Lower lobe of right lung (tissue), 2 donors: Measurements from ENCODE around the gene BAZ1B. TPM values are rescaled to one million over a fixed set of nuclear protein-coding genes. Genes with fewer than 3 reads are reported as not detected.

ENCODE experiments used
- ATAC-seq, 2 donors: fragments of 200-7000 bp; cut with Tn5 transposase; one replicate each; pipeline ENCODE4 v1.9.1; 2020 to 2022; ENCODE audit warnings: mild to moderate bottlenecking in 2 of 2, moderate library complexity in 2 of 2
- DNase-seq: peaks from one replicate; pipeline ENCODE4 v3.0.0-alpha.2; 2020
- H3K27ac ChIP-seq: fragments of 200-600 bp; one replicate; pipeline ENCODE4 v1.8.0; 2022
- H3K27me3 ChIP-seq: fragments of 200-600 bp; one replicate; pipeline ENCODE4 v1.8.0; 2022; ENCODE audit warnings: low read depth
- H3K36me3 ChIP-seq: fragments of 200-600 bp; one replicate; pipeline ENCODE4 v1.8.0; 2022; ENCODE audit warnings: mild to moderate bottlenecking
- H3K4me1 ChIP-seq: fragments of 200-600 bp; one replicate; pipeline ENCODE4 v1.8.0; 2022
- H3K4me3 ChIP-seq: fragments of 200-600 bp; one replicate; pipeline ENCODE4 v1.8.0; 2022; ENCODE audit warnings: mild to moderate bottlenecking
- H3K9me3 ChIP-seq: fragments of 200-600 bp; one replicate; pipeline ENCODE4 v1.8.0; 2022
- intact Hi-C: fragments of 100-400 bp; cut with DNase I; formaldehyde crosslinking; loops from one replicate; pipeline ENCODE4 v1.11.0; 2022
- total RNA-seq: library from RNA; stranded (reverse); fragmentation: NEBNext Ultra II Directional; extraction: Animal tissue kit (Norgen Biotek cat#: 25700); gene quantifications from one replicate; pipeline ENCODE4 v1.2.1, GENCODE V29; 2021
- TF ChIP-seq, protein P1 (sequence below): fragments of 200-600 bp; IDR thresholded peaks from one replicate; pipeline ENCODE4 v1.8.0; 2022; ENCODE audit warnings: antibody characterized with exemption, mild to moderate bottlenecking
- donor health status: DM: no; HTN: yes; CAD: no; lungs with severe emphysema.

BAZ1B gene
- total RNA-seq, 1 donor from 2014 or later = 56.0 TPM

- Histone ChIP-seq H3K9me3 (no peaks in the 10 kb centered on the region), H3K27me3 (no peaks in the 10 kb centered on the region), H3K4me1 (peaks cover 38% of the 10 kb centered on the region), H3K36me3 (peaks cover 100% of the 10 kb centered on the region), H3K27ac (no peak overlapping the region), H3K4me3 (no peak overlapping the region)
- TF ChIP-seq, protein P1, sequence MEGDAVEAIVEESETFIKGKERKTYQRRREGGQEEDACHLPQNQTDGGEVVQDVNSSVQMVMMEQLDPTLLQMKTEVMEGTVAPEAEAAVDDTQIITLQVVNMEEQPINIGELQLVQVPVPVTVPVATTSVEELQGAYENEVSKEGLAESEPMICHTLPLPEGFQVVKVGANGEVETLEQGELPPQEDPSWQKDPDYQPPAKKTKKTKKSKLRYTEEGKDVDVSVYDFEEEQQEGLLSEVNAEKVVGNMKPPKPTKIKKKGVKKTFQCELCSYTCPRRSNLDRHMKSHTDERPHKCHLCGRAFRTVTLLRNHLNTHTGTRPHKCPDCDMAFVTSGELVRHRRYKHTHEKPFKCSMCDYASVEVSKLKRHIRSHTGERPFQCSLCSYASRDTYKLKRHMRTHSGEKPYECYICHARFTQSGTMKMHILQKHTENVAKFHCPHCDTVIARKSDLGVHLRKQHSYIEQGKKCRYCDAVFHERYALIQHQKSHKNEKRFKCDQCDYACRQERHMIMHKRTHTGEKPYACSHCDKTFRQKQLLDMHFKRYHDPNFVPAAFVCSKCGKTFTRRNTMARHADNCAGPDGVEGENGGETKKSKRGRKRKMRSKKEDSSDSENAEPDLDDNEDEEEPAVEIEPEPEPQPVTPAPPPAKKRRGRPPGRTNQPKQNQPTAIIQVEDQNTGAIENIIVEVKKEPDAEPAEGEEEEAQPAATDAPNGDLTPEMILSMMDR = no peak
- intact Hi-C loops = no loop called here
- no peak for DNase-seq
- no peak for ATAC-seq
These were observed 78.4 kb downstream of the BAZ1B start for GRCh38 chr7:73443548-73444255.

DNA sequence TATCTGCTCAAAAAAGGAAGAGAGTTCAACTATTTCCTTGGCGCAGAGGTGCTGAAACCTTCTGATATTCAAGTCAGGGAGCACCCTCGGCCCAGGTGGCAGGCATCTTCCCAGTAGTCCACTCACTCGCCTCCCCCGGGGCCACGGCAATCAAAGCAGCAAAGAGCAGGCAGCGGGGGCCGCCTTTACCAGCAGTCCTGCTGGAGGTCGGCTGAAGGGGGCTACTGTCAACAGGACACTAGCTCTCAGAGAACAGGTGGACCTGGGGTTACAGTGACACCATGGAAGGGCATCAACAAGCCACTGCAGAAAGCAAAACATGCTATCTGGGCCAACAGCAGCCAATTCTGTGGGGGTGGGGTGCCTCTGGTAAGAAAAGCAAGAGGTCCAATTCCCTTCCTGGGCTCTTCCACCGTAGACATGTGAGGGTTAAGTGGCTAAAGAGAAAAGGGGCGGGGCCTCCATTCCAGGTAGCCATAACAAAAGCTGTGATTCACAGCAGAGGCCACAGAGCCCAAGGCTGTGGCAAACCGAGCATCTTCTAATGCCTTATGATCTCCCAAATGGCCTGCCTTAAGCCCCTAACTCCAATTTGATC lies 79.1 kb downstream of the BAZ1B start:
- intact Hi-C loops = no loop called here
- H3K36me3 ChIP-seq = peaks cover 93% of the 10 kb centered on the region
- no peaks in the 10 kb centered on the region for H3K9me3 ChIP-seq
- H3K4me1 ChIP-seq = peaks cover 32% of the 10 kb centered on the region
- H3K27me3 ChIP-seq = no peaks in the 10 kb centered on the region
- TF ChIP-seq, protein P1 = no peak
- no peak overlapping the region for H3K4me3 ChIP-seq
- peak; percentile 2 to 50 for ATAC-seq
- peak overlapping the region; percentile 18 for H3K27ac ChIP-seq
- no peak for DNase-seq

GRCh38 chr7:73442222-73442902 lies 79.7 kb downstream of the BAZ1B start:
- TF ChIP-seq, protein P1 = no peak
- no peaks in the 10 kb centered on the region for H3K27me3 ChIP-seq
- H3K27ac ChIP-seq = no peak overlapping the region
- no peak overlapping the region for H3K4me3 ChIP-seq
- H3K36me3 ChIP-seq = peaks cover 87% of the 10 kb centered on the region
- intact Hi-C loops = no loop called here
- H3K4me1 ChIP-seq = peaks cover 31% of the 10 kb centered on the region
- peak; percentile 86 for DNase-seq
- ATAC-seq = peak; percentile 93 to 96
- H3K9me3 ChIP-seq = no peaks in the 10 kb centered on the region

DNA sequence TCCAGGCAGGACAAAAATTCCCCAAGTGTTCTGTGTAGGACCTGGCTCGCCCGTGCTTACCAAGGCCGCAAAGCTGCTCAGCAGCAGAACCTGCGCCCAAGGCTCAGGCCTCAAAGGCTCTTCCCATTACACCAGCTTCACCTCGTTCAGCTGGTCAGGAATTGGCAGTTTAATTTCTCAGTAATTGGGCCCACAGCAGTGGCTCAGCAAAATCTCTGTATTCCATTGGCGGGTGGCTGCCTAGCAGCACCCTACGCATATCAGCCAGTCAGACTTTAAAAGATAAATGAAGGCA lies 82.7 kb downstream of the BAZ1B start:
- Histone ChIP-seq H3K36me3 (peaks cover 57% of the 10 kb centered on the region), H3K9me3 (no peaks in the 10 kb centered on the region), H3K27me3 (peaks cover 11% of the 10 kb centered on the region), H3K4me3 (no peak overlapping the region), H3K27ac (no peak overlapping the region), H3K4me1 (peaks cover 31% of the 10 kb centered on the region)
- TF ChIP-seq, protein P1 = no peak
- ATAC-seq (no peak), DNase-seq (no peak)
- intact Hi-C loops = no loop called here

DNA sequence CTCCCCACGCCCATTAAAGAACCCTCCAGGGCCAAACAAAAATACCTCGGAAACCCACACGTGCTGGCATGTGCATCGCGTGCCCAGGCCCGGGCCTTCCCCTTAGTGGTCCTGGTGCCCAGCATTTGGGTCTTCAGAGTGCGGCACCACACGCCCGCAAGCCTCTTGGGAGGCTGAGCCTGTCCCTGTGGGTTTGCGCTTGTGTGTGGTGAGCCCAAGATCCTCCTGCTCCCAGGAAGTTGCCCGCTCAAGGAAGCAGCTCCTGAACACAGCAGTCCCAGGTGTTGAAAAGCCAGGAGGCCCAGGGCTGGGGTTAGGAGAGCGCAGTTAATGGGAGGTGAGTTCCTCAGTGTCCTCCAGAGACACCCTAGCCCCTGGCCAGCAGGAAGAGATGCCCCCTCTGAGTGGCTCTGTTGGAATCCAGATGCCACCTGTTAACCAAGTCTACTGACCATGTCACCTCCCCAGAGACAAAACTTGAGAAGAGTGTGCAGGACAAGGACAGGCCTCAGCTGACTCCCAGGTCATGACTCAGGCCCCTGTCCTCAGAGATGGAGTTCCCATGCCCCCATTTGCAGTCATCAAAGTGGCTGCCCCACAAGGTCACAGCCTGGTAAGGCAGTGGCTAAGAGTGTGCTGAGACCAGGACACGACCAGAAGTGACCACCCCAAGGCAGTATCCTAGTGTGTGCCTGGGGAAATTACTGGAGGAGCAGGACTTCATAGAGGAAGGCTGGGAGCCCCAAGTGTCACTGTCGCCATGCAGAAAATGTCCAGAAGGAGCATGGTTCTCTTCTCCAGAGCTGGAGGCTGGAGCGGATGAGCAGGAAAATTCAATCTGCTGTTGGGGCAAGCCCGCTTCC lies 83.3 kb downstream of the BAZ1B start:
- Histone ChIP-seq H3K27ac (no peak overlapping the region), H3K9me3 (no peaks in the 10 kb centered on the region), H3K27me3 (peaks cover 15% of the 10 kb centered on the region), H3K4me1 (peaks cover 26% of the 10 kb centered on the region), H3K4me3 (no peak overlapping the region), H3K36me3 (peaks cover 51% of the 10 kb centered on the region)
- ATAC-seq (no peak), DNase-seq (no peak)
- intact Hi-C loops = no loop called here
- TF ChIP-seq, protein P1 = no peak
